GM18907 (cell line): ENCODE results near the gene FBXO21.

Experiments used
- ATAC-seq: cut with Tn5 transposase; IDR thresholded peaks from one replicate; pipeline ENCODE4 v1.9.1; 2021; ENCODE audit warnings: mild to moderate bottlenecking, moderate library complexity; ENCODE audit not compliant: unreplicated experiment

The FBXO21 gene

DNA sequence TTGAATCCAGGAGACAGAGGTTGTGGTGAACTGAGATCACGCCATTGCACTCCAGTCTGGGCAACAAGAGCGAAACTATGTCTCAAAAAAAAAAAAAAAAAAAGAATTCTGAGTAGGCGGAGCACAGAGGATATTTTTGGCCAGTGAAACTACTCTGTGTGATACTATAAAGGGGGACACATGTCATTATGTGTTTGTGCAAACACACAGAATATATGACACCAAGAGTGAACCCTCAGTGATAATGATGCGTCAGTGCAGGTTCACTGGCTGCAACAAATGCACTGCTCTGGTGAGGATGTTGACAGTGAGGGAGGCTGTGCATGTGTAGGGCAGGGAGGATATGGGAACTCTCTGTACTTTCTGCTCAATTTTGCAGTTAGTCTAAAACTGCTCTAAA is 24.2 kb downstream of the FBXO21 start:
- ATAC-seq = no peak

GRCh38 chr12:117165342-117165741 is 24.9 kb downstream of the FBXO21 start:
- no peak for ATAC-seq

- ATAC-seq = no peak
Observed at GRCh38 chr12:117162633-117163032, 27.6 kb downstream of the FBXO21 start.

DNA sequence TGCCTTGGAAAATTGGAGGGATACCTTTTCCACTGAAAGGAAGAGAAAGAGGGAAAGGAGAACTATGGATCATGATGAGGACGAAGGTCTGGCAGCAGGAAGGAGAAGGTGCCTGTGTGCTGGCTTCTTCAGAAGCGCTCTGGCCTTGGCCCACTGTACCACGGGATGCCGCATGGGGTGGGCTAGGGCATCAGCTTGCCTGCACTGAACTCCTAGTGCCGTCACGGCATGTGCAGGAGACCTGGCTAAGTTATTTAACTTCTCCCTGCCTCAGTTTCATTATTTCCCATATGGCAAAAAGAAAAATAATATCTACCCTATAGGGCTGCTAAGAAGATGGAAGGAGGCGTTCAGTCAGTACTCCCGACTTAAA is 28.1 kb downstream of the FBXO21 start:
- ATAC-seq = no peak

DNA sequence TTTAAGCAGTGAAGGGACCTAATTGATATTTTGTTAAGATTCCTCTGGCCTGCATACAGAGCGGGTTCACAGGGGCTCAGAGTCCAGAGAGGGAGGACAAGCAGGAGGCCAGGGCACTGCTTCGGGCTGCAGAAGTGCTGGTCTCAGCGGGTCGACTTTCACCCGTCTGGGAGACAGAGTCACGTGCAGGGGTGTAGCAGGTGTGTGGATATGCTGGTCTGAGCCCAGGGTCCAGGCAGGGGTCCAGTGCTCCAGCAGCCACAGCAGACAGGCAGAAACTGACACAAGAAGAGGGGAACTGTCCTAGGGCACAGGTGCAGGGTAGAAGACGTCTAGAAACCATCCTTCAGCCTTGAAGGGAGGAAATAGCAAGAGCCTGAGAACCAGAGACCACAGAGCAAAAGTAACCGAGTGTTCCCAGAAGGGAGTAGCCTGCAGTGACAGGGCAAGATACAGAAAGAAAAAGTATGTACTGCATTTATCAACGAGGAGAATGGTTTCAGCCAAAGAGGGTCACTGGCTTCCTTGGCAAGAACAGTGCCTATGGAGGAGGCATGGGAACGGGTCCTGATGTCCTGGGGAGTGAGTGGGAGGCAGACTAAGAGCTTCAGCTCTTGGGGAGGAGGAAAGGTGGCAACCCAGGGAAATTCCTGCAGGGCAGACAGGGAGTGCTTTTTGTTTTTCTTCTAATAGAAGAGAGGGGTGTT is 28.7 kb downstream of the FBXO21 start:
- no peak for ATAC-seq

DNA sequence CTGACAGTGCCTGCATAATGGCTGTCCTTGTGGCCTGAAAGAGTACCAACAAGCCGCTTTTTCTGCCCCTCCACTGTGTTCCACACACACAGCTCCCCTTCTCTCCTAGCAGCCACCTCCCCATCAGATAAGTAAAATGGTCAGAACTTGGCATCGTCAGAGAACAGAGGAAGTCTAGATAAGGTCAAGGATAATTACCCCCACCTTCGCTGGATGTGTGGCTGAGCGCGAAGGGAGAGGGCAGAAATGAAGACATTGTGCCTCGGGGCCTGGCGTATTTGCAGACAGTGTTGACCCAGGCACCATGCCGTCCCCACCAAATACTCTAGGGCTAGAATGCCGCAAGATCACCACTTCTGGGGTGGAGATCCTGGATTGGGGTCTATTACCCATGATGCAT is 30.6 kb downstream of the FBXO21 start:
- ATAC-seq = no peak

DNA sequence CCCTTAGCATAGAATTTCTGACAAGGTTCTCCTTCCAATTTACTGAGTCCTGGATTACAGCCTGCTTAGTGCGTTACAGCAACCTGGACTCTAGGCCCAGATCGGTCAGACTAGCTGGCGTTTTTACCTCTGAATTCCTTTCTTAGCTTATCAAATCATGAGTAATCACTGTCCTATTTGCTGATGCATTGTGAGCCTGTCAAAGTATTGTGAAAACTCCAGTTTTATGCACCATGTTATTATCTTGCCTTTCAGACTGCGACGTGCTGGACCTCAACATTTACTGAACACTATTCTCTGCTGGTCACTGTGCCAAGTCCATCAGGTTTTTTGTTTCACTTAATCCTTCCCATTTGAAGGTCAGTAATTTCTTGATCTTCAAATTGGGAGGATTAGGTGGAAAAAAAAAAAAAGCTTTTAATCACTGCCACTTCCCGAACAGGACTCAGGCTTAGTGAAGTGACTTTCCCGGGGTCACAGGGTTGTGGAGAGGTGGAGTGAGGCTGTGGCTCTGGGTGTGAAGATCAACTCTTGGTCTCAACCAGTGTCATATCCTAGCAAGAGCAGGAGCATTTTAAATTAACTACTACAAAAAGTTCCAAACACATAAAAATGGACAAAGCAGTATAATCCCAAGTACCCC is 31.2 kb downstream of the FBXO21 start:
- no peak for ATAC-seq

DNA sequence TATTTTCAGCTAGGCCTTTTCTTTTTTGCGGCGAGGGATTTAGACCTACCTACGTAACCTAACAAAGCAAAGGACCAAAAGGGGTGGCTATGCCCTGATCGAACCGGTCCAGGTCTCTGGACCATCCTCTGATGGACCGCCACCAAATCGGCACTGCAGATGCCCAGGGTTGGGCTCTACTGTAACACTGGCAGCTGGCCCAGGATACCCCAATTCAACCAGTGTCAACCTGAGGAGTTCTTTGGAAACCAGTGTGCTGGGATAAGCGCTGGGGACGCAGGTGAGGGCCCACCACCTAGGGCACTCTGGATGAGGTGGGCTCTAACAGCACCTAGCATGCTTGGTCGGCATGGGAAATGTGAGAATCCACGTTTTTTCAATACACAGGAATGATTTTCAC is 32.2 kb downstream of the FBXO21 start:
- no peak for ATAC-seq

- peak; percentile 55 for ATAC-seq
Observed at GRCh38 chr12:117155278-117156060, 34.8 kb downstream of the FBXO21 start.

- no peak for ATAC-seq
Observed at GRCh38 chr12:117152793-117153775, 37.2 kb downstream of the FBXO21 start.

- no peak for ATAC-seq
Observed at GRCh38 chr12:117151403-117152031, 38.8 kb downstream of the FBXO21 start.

- ATAC-seq = no peak
Observed at GRCh38 chr12:117149431-117149830, 40.8 kb downstream of the FBXO21 start.

- no peak for ATAC-seq
Observed at GRCh38 chr12:117148642-117149041, 41.6 kb downstream of the FBXO21 start.

DNA sequence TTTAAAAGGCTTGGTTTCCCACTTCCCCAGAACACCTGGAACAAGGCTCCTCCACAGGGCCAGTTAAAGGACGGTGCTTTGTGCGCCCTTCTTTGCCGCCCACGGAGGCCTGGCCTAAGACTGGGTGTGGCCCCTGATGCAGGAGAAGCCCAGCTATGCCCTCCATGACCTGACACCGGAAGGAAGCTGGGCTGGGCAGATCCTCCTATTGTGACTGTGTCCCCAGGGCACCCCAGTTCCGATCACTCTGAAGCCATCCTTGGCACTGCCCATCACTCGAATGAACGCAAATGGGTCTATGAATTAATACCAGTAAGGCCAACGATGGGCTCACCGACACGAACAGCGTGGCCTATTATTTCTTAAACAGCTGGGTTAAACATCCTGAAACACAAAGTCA is 42.6 kb downstream of the FBXO21 start:
- no peak for ATAC-seq

DNA sequence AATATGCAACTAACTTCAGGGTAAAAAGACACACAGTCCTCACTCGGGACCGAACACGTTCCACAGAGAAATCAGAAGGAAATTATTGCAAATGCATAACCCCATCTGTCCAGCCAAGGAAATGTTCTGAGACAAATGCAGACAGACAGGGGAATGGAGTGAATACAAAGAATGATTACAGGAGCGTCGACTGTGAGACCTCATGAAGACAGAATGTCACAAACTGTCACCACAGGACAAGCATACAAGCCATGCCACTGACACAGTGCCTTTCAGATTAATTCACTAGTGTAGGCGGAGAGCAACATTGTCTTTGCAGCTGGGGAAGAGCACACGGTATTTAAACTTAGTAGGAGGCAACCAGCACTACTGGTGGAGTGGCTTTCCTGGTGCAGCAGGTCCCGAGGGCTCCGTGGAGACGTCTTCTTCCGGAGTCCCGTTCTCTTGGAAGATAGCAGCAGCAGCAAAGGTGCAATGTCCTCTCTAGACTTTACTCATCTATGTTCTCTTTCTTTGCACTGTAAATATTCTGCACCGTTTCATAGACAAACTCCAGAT is 44.6 kb downstream of the FBXO21 start:
- no peak for ATAC-seq

DNA sequence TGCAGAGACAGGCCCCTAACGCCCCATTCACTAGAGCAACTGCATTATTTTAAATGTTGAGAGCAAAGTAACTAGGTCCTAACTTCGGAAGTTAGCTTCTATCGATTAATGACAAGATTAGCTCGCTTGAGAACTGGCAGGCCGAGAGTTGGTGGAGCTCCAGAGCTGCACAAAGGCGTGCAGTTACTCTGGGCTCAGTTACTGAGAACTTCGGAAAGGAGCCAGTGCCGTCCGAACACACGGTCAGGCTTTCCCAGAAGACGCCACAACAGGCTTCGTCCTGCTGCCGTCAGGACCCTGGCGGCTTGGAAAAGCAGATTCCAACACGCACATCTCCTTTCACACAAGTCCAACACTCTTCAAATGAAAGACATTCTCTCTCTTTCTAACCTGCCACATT is 45.7 kb downstream of the FBXO21 start:
- no peak for ATAC-seq

GRCh38 chr12:117143008-117143532 is 47.2 kb downstream of the FBXO21 start:
- ATAC-seq = no peak

- no peak for ATAC-seq
Observed at GRCh38 chr12:117142094-117142493, 48.2 kb downstream of the FBXO21 start.

- ATAC-seq = no peak
Observed at GRCh38 chr12:117141097-117141898, 49.0 kb downstream of the FBXO21 start.
